ENCODE data around the gene MYH6.
"Not testable (repeated sequence)": the region's sequence is repeated elsewhere in the genome, so short reads cannot be mapped to it uniquely, and the experiment has no call there.

Gene MYH6

GRCh38 chr14:23418021-23418420 is 9.9 kb upstream of the MYH6 start:
- Histone ChIP-seq H3K4me3 (replicated peaks; ENCODE audit: insufficient read depth, low read length) (no peak overlapping the region), H3K27ac (replicated peaks) (no peak overlapping the region), H3K27me3 (ENCODE audit: insufficient read depth, poor library complexity, severe bottlenecking) (no peaks in the 10 kb centered on the region)
- no peak for DNase-seq (ENCODE audit: low read depth in 1 of 2, low spot score in 1 of 2)
- TF ChIP-seq, protein P1, sequence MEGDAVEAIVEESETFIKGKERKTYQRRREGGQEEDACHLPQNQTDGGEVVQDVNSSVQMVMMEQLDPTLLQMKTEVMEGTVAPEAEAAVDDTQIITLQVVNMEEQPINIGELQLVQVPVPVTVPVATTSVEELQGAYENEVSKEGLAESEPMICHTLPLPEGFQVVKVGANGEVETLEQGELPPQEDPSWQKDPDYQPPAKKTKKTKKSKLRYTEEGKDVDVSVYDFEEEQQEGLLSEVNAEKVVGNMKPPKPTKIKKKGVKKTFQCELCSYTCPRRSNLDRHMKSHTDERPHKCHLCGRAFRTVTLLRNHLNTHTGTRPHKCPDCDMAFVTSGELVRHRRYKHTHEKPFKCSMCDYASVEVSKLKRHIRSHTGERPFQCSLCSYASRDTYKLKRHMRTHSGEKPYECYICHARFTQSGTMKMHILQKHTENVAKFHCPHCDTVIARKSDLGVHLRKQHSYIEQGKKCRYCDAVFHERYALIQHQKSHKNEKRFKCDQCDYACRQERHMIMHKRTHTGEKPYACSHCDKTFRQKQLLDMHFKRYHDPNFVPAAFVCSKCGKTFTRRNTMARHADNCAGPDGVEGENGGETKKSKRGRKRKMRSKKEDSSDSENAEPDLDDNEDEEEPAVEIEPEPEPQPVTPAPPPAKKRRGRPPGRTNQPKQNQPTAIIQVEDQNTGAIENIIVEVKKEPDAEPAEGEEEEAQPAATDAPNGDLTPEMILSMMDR (IDR thresholded peaks at IDR 0.05; ENCODE audit: insufficient read depth, low read length) = no peak
- TF ChIP-seq REST (IDR thresholded peaks at IDR 0.05; ENCODE audit: insufficient replicate concordance, low read depth) (no peak), GABPA (IDR thresholded peaks at IDR 0.05; ENCODE audit: low read depth) (no peak), POLR2AphosphoS5 (IDR thresholded peaks at IDR 0.05; ENCODE audit: low read depth) (no peak), SPI1 (IDR thresholded peaks at IDR 0.05; ENCODE audit: borderline replicate concordance, low read depth) (no peak)

DNA sequence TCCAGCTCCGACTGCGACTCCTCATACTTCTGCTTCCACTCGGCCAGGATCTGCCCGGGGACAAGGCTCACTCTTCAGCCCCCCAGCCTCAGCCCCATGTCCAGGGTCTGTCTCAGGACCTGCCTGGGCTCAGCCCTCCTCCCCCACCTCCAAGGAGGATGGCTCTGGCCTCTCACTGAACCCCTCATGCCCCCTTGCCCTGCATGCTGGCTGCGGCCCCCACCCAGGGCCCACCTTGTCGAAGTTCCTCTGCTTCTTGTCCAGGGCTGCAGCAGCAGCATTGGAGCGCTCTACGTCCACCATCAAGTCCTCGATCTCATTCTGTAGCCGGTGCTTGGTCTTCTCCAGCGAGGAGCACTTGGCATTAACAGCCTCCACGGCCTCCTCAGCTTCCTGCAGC is 9.2 kb upstream of the MYH6 start:
- DNase-seq (ENCODE audit: low read depth in 1 of 2, low spot score in 1 of 2); H3K4me3 ChIP-seq (replicated peaks; ENCODE audit: insufficient read depth, low read length); H3K27me3 ChIP-seq (ENCODE audit: insufficient read depth, poor library complexity, severe bottlenecking); H3K27ac ChIP-seq (replicated peaks): not testable (repeated sequence)

- Histone ChIP-seq H3K27me3 (ENCODE audit: insufficient read depth, poor library complexity, severe bottlenecking) (no peaks in the 10 kb centered on the region), H3K27ac (replicated peaks) (no peak overlapping the region), H3K4me3 (replicated peaks; ENCODE audit: insufficient read depth, low read length) (no peak overlapping the region)
- DNase-seq (ENCODE audit: low read depth in 1 of 2, low spot score in 1 of 2) = no peak
- TF ChIP-seq, protein P1 (IDR thresholded peaks at IDR 0.05; ENCODE audit: insufficient read depth, low read length) = no peak
- TF ChIP-seq SPI1 (IDR thresholded peaks at IDR 0.05; ENCODE audit: borderline replicate concordance, low read depth) = no peak
- no peak for TF ChIP-seq REST (IDR thresholded peaks at IDR 0.05; ENCODE audit: insufficient replicate concordance, low read depth)
Observed at GRCh38 chr14:23416801-23417200, 8.7 kb upstream of the MYH6 start.

- no peak overlapping the region for H3K4me3 ChIP-seq (replicated peaks; ENCODE audit: insufficient read depth, low read length)
- TF ChIP-seq POLR2AphosphoS5 (IDR thresholded peaks at IDR 0.05; ENCODE audit: low read depth) (no peak), REST (IDR thresholded peaks at IDR 0.05; ENCODE audit: insufficient replicate concordance, low read depth) (no peak), SPI1 (IDR thresholded peaks at IDR 0.05; ENCODE audit: borderline replicate concordance, low read depth) (no peak), GABPA (IDR thresholded peaks at IDR 0.05; ENCODE audit: low read depth) (no peak)
- TF ChIP-seq, protein P1 (IDR thresholded peaks at IDR 0.05; ENCODE audit: insufficient read depth, low read length) = no peak
- no peaks in the 10 kb centered on the region for H3K27me3 ChIP-seq (ENCODE audit: insufficient read depth, poor library complexity, severe bottlenecking)
- no peak for DNase-seq (ENCODE audit: low read depth in 1 of 2, low spot score in 1 of 2)
- no peak overlapping the region for H3K27ac ChIP-seq (replicated peaks)
Observed at GRCh38 chr14:23415821-23416778, 8.0 kb upstream of the MYH6 start.

Measured in HL-60 (cell line).